GM10266 (cell line): Measurements from ENCODE around the gene HAUS2.
"Not testable (repeated sequence)": the region's sequence is repeated elsewhere in the genome, so short reads cannot be mapped to it uniquely, and the experiment has no call there.

Experiments
- DNase-seq: peaks from one replicate; pipeline ENCODE4 v3.0.0; 2012; ENCODE audit errors: extremely low spot score
- TF ChIP-seq, protein P1 (sequence below): IDR thresholded peaks from 2 replicates; pipeline ENCODE4 v1.5.1; 2012; ENCODE audit warnings: mild to moderate bottlenecking, low read depth; ENCODE audit not compliant: control insufficient read depth, insufficient read depth; ENCODE audit errors: missing control alignments

HAUS2 gene

DNA sequence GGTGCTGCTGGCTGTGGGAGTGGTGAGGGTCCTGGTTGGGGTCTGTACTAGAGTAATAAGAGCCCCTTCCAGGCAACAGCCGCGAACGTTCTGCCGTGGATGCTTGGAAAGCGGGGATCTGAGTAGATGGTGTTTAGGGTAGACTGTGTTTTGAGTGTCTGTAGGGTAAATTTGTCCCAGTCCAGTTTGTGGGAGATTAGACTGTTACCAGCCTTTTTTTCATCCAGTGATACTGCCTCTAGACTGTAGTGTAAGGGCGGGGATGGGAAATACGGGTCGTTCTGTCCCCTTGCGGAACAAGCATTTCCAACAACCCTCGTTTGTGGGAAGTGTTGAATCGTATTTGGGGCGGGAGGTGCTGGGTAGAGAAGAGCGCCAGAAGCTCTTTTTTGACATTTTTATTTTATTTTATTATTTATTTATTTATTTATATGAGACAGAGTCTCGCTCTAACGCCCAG lies 424 bp downstream of the HAUS2 start:
- TF ChIP-seq, protein P1, sequence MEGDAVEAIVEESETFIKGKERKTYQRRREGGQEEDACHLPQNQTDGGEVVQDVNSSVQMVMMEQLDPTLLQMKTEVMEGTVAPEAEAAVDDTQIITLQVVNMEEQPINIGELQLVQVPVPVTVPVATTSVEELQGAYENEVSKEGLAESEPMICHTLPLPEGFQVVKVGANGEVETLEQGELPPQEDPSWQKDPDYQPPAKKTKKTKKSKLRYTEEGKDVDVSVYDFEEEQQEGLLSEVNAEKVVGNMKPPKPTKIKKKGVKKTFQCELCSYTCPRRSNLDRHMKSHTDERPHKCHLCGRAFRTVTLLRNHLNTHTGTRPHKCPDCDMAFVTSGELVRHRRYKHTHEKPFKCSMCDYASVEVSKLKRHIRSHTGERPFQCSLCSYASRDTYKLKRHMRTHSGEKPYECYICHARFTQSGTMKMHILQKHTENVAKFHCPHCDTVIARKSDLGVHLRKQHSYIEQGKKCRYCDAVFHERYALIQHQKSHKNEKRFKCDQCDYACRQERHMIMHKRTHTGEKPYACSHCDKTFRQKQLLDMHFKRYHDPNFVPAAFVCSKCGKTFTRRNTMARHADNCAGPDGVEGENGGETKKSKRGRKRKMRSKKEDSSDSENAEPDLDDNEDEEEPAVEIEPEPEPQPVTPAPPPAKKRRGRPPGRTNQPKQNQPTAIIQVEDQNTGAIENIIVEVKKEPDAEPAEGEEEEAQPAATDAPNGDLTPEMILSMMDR: no peak
- peak; percentile 27 for DNase-seq

DNA sequence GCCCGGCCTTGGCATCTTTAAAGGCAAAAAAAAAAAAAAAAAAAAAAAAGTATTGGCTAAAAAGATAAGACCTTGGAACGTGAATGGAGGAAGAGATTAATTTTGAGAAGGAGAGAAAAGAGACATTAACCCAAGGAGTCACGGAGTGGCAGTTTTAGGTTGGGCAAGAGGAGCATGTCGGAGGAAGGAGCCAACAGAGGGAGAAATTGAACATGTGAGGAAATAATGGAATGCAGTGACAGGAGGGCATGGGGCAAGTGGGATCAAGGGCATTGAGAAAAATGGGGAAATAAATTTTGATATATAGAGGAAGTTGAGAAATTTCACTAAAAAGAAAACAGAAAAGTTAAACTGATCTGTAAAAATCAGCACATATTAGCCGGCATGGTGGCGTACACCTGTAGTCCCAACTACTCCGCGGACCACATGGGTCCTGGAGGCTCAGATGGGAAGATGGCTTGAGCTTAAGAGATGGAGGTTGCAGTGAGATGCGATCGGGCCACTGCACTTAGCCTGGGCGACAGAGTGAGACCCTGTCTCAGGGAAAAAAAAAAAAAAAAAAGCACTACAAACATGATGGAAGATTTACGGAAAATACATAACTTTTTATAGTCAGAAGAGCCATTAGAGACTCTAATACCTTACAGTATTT lies 1.2 kb downstream of the HAUS2 start:
- TF ChIP-seq, protein P1: no peak
- no peak for DNase-seq

DNA sequence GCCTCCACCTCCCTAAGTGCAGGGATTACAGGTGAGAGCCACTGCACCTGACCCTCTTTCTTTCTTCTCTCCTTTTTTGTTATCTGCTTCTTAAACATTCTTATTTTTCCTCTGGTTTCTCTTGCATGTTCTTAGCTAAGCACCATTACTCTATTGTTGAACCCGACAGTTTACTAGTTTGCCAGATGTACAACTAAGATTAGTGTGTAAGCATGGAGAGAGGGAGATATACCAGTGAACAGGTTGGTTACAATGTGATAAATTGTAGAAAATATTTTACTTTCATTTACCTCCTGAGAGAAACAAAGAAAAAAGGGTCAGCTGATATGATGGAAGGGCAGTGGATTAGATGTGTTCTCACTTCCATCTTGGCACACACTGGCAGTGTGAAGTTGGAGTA lies 4.9 kb downstream of the HAUS2 start:
- no peak for DNase-seq
- TF ChIP-seq, protein P1: no peak

DNA sequence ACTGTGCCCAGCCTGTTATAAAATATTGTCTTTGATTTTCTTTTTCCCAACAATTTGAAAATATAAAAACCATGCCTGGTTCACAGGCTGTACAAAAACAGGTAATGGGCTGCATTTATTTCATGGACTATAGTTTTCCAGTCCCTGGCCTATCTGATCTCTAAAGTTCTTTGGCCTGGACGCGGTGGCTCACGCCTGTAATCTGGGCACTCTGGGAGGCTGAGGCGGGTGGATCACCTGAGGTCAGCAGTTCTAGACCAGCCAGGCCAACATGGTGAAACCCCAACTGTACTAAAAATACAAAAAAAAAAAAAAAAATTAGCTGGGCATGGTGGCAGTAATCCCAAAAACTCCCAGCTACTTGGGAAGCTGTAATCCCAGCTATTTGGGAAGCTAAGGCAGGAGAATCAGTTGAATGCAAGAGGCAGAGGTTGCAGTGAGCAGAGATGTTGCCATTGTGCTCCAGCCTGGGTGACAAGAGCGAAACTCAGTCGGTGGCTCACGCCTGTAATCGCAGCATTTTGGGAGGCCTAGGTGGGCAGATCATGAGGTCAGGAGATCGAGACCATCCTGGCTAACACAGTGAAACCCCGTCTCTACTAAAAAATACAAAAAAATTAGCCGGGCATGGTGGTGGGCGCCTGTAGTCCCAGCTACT lies 8.0 kb downstream of the HAUS2 start:
- not testable (repeated sequence) for DNase-seq

DNA sequence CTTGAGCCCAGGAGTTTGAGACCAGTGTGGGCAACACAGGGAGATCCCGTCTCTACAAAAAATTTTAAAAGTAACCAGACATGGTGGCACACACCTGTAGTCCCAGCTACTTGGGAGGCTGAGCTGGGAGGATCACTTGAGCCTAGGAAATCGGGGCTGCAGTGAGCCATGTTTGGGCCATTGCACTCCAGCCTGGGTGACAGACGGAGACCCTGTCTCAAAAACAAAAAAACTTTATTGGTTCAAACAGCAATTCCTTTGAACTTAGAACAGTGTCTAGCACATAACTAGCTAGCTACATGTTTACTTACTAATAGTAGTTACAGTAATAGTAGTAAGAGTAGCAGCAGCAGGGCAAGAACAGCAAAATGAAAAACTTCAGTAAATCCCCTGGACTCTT lies 10.1 kb downstream of the HAUS2 start:
- no peak for DNase-seq
- TF ChIP-seq, protein P1: no peak

DNA sequence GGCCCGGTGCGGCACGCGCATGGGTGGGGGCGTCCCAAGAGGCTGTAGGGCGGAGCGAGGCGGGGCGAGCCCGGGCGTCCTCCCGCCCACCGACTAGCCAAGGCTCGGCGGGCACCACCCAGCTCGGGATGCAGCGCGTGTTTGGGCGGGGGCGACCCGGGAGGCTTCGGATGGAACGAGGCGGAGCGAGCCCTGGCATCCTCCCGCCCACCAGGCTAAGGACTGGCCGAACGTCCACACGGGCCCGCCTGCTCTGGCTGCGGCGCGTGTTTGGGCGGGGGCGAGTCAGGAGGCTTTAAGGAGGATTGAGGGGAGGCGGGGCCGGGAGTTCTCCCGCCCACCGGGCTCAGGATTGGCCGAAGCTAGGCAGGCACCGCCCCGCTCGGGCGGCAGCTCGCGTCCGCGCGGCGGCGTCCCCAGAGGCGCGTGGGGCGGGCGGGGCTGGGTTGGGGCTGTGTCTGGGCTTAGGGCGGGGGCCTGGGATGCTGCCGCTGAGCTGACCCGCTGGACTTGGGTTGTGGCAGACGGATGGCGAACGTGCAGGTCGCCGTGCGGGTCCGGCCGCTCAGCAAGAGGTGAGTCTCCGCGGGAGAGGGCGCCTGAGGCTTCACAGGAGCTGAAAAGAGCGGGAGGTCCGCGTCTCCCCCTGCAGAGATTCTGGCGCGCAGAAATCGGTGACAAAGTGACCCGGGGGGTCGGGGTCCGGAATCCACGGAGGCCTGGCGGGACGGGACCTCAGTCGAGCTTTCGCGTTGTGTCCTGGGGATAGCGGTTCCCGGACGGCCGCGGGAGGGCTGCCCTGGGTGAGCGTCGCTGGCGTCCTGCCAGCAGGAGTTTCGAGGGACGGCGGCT lies 26.8 kb downstream of the HAUS2 start, which contains the start of gene STARD9:
Gene STARD9, plus strand, starts transcription at position 419 of the 852 bp plus-strand sequence. Its CDS starts 110 bp downstream, at position 529.
- DNase-seq: peak; percentile 97
- TF ChIP-seq, protein P1: no peak

DNA sequence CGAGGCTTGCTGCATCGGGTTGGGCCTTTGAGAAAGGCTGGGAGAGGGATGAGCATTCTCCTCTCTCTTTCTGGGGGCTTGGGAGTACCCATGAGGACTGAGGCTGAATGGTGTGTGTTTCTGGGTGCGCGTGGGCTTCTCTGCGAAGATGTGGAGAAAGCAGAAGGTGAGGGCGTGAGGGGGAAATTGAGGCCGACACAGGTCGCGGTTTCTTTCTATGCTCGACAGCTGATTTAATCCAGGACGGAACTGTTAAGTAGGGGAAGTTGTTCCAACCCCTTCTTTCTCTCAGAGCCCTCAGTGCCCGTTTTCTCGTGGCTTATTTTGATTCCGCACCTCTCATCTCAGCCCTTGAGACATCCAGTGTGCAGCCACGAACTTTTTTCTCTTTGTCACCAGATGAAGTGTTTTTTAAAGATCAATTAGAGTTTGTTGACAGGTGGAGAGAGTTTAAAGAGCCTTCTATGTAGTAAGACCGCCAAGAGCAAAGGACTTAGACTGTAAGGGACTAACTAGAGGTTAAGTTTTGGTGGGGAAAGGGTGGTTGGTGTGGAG lies 27.5 kb downstream of the HAUS2 start:
- TF ChIP-seq, protein P1: no peak
- no peak for DNase-seq
